ENCODE data around the gene DDX3X.

- no peak for TF ChIP-seq CTCF (conservative IDR thresholded peaks at IDR 0.05 in 1 of 2, IDR thresholded peaks at IDR 0.05 in 1 of 2; ENCODE audit: extremely low read depth in 1 of 2, insufficient read depth in 1 of 2, low read depth in 1 of 2, low read length in 2 of 2)
- TF ChIP-seq EZH2 (IDR thresholded peaks at IDR 0.05; ENCODE audit: borderline replicate concordance, low read length), result no peak
Measured at GRCh38 chrX:41408576-41408975, 74.6 kb downstream of the DDX3X start.
